Activated CD8-positive, alpha-beta memory T cell treated with anti-CD3 and anti-CD28 coated beads for 4 hours (primary cell): ENCODE results near the gene PPOX.

Experiments used
- DNase-seq, 2 donors: peaks; one replicate each; pipeline ENCODE4 v3.0.0-alpha.2; 2020; ENCODE audit warnings: low read depth in 2 of 2

The PPOX gene

DNA sequence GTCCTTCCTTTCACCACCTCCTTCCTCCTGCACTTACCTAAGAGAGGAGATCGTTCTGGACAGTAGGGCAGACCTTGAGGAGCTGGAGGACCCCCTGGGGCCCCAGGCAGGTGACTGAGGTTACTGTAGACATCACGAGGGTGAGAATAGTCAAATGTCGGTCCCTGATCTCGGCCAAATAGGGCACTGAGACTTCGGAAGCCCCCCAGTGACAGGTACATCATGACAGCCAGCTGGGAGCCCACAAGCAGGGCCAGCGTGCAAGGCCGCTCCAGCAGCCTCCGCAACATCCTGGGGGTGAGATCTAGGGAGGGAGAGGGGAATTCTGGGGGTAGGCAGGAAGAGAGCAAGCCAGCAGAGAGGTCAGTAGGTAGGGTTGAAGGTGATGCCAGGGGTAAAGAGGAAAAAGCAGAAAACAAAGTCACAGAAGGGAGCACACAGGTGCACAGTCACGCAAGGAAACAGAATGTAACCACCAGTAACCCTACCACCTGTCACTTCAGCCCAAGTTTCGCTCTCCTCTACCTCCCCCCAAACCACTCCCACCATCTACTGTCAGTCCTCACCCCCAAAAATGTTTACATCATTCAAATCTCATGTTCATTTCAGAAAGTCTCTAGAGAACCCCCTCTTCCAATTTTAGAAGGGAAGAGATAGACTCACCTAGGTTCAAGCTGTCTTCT, 9.7 kb downstream of the PPOX start:
- no peak for DNase-seq

DNA sequence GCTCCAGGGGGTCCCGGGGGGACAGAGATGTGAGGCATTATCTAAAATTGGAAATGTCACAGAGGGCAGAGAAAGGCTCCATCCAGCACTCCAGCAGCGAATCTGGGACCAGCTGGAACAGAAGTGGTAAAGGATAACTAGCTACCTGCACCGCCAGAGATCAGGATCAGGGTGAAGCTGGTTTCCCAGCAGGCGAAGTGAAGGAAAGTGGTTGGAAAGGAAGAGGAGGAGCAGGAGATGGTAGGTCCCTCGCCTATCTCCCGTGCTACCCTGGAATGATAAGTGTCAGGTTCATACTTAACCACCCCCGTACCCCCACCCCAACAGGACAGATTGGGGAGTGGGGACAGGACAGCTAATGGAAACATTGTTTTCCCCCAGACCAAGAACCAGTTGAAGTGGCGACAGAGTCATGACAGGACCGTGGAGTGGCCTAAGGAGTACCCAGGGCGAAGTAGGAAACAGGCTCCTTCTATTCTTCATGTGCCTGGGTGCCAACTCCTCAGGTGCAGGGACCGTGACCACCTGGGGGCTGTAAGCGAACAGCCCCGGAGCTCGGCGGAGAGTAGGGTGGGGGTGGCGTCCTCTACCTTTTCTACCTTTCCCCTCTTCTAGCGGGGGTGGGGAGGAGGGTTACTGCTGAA, 10.4 kb downstream of the PPOX start:
- DNase-seq = no peak

DNA sequence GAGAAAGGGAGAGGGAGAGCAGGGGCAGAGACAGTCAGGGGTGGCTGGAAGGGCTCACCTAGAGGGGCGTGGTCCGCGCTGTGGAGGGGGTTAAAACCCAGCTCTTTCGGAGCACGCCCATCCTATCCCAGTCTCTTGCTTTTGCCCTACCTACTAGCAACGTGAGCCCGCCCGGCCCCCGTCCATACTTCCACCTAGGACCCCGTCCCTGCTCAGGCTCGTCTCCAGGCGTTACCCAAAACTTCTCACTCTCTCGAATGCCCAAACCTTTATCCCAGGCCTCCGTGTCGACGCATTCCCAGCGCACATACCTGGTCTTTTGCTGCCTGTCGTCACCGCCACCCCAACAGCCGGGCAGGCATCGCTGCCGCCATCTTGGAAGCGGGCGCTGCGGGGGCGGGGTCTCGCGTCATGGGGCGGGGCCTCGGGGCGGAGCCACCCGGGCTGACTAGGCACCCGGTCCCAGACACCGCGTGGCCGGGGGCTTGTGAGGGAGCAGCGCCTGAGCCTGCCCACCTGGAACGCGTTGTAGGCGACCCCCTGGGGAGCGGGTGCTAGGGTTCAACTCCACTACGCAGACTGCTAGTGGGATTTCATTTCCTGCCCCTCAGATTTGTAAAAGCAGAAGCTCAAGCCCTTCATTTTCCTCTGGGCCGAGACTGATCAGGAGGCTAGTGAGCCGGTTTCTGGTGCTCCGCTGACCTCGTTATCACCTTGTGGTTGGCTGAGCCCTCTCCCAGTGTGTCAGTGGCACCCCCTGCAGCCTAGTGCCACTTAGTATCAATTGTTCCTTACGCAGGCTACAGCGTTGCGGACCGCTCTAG, 11.1 kb downstream of the PPOX start, which contains the start of gene B4GALT3:
Gene B4GALT3, minus strand, starts transcription at position 396 of the 824 bp plus-strand sequence. CDS start 1,447 bp downstream, outside the sequence.
- DNase-seq = peak; percentile 88

DNA sequence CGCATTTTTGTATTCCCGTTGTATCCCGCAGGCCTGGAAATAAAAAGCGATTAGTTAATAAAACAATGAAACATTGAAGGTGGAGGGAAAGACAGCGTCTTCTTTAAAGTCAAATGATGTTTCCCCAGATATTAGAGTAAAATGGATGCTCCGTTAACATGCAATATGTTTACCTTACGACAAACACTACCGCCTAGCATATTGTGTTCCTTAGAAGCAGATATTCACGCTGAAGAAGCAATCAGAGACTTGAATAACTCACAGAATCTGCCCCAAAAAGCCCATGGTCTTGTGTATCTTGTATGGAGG, 11.7 kb downstream of the PPOX start:
- no peak for DNase-seq

DNA sequence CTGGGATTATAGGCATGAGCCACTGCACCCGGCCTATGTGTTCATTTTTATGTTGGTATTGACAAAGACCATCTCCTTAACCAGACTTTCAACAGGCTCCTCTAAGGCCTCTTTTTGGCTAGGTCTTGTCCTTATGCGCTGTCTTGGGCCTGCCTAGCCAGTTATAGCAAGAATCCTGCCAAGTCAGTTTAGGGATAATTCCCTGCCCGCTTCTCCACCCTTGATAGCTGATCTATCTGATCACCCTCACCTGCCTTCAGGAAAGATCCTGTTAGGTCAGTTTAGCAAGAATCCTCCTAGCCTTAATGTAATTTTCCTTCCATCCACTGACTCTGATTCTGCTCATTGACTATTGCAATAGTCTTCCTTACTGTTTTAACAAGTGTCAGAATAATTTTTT, 13.5 kb downstream of the PPOX start:
- no peak for DNase-seq

DNA sequence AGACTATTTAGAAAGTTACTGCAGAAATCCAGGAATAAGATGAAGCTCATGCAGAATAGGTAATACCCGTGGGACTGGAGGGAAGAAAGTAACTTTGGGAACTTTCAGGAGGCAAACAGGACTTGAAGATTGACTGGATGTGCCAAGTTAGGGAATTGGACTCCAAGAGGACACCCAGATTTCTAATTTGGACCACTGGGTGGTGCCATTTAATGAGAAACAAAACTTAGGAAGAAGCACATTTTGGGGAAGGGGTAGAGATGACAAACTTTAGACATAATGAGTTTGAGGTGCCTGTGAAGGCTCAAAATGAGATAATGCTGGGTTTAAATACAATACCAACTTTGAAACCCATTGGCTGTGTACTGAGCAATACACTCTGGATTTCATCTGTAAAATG, 14.4 kb downstream of the PPOX start:
- no peak for DNase-seq

DNA sequence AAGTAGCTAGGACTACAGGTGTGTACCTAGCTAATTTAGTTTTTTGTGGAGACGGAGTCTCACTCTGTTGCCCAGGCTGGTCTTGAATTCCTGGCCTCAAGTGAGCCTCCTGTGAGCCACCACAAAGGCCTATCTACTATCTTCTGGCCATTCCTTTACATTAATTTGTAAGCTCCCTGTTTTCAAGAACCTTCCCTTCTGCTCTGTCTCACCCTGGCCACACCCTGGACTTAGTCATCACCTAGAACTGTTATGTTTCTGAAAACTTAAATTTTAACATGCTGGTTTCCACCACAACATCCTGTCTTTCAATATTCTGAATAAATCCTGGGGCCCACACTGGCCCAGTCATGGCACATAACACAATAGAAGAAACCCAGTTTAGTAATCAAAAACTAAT, 16.0 kb downstream of the PPOX start:
- DNase-seq = peak; percentile 27 to 42

DNA sequence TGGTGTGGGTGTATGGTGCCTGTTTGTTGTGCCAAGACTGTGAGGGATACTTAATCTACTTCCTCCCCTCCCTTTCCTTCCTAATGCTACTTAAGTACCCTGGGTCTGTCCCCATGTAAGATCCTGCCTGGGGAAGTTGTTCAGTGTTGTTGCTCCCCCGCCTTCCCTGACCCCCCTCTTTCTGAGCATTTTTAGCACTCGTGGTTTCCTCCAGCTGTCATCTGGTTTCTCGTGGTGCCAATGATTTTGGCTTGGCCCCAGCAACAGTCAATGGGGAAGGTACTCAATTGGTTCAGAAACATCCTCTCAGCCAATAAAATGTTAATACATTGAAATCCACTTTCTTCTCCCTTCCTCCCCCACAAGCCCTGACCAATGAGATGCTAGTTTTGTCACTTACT, 19.1 kb downstream of the PPOX start:
- DNase-seq = peak; percentile 34 to 65

DNA sequence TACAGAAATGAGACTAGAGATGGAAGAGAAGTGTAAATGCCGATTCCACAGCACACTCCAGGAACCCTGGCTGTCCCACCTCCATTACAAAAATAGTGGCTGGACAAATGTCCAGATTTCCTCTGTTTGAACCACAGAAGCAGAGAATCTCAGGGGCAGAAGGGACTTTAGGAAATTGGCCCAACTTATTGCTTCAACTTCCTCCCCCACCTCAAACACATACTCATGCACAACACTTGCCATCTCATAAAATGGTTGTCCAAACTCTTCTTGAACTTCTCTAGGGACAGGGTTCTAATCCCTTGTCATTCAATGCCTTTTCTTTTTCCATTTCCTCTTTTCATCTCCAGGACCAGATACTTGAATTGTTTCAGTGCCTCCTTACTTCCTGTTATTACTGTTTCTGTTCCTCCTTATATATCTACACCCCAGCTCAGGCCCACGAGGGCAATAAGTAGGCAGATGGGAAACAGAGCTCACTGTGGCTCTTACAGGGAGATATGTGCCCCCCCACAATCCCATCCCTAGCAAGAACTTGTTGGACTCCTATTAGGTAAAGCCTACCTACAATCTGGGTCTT, 19.6 kb downstream of the PPOX start:
- no peak for DNase-seq

DNA sequence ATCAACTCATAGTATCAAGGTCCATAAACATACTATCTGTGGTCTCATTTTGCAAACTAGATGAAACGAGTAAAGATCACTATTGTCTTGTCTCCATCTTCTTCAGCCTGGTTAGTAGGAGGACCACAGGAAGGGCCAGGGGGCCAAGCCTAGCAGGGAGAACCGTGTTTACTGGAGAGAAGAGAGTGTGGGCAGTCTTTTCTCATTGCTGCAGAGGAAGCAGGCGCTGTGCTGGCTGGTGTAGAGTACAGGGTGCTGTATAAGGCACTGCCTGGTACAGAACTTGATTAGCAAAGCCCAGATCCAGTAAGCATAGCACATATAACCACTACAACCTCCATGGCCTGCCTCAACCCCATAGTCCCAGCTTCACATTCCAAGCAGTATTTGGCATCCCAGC, 21.1 kb downstream of the PPOX start:
- no peak for DNase-seq

DNA sequence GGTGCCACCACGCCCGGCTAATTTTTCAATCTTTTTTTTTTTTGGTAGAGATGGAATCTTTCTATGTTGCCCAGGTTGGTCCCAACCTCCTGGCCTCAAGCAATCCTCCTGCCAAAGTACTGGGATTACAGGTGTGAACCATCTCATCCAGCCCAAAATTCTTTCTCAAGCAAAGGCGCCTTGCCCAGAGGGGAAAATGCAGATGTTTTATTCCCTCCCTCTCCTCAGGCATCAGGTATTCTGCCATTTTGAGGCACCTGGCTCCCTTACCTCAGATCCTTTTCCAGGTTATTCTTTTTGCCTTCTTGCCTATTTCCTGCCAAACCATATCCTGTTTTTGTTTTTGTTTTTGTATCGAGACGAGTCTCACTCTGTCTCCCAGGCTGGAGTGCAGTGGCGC, 22.2 kb downstream of the PPOX start:
- DNase-seq = no peak

DNA sequence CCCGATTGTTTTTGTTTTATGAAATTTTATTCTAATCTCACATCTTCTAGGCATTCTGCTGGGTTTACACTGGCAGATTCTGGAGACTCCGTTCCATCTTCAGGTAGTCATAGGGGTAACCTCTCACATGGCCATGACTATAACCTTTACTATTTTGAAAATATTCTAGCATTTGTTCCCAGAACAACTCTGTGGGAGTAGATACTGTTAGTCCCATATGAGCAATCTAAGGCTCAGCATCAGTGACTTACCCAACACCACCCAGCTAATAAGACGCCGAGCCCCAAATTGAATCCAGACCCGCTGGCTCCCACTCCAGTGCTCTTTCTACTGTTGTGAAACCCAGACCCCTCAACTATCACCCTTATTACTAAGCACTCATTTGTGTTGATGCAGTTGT, 22.8 kb downstream of the PPOX start:
- DNase-seq = no peak

DNA sequence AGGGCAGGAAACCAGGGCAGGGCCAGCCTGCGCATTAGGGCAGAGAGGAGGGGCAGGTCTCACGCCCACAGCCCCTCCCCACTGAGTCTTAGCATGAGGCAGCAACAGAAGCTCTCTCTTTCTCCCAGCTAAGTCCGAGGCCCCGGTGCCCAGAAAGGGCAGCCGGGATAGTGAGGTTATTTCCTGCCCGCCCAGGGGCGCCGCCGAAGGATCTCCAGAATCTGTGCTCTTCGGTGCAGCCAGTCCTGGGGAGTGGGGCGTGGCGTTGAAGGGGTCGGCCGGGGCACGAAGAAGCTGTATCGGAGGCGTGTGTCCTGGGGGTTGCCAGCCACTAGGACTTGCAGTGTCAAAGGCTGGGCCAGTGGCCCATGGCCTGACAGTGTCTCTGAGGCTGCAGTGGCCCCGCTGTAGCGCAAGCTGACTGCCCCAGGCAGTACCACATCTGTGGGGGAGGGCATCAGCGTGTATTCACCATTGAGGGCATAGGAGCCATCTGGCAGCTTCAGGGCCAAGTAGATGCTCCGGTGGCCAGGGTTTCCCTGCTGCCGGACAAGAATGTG, 24.8 kb downstream of the PPOX start:
- DNase-seq = no peak

DNA sequence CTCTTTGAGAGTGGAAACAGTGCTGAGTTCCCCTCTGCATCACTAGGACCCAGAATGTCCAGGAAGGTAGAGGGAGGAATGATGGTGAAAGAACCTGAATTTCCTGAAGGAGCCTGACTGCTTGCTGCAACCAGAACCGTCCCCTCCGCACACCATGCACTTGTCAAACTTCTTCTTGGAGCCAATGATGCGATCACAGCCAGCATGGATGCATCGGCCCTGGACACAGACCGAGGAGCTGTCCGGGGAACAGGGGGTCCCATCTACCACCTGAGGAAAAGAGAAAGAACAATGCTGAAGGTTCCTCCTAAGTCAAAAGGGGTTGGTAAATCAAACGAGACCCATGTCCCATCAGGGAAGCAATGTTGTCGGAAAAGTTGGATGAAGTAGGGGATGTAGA, 25.7 kb downstream of the PPOX start:
- DNase-seq = no peak

DNA sequence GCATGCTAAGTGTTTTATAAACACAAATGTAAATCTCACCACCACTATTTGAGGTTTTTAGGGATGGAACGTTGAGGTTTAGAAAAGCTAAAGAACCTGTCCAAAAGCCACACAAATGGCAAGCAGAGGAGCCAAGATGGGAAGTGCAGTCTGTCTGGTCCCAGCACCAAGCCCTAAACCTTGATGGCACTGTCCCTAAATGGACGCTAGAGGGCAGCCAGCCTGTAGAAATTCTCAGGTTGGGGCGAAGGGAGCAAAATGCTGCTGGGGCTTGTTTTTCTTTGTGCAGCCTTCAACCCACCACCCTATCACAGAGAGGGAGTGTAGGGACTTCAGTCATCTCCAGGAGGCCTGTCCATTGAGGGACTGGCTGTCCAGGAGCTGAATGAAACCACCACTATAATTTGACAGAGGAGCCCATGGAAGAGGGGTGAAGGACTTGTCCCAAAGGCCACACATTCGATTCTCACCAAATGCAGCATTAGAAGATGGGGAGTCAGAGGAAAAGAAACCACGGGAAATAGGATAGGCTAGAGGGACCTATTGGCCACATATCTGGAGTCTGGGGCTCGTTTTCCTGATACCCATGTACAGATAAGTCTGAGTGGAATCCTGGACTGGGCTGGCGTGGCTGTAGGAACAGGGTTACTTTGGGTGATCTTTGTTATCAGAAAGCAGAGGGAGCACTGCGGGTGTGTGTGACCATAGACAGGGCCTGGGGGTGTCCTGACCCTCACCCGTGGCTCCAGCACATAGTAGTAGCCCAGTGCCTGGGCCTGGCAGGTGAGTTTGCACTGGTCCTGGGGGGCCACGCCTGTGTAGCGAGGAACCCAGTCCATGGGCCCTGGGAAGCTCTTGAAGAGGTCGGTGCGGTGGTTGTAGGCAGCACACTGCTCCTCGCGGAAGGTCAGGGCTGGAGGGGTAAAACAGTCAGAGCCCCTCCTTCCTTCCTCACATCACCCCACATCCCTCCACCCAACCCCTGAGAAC, 26.5 kb downstream of the PPOX start:
- DNase-seq = peak; percentile 41 to 49

DNA sequence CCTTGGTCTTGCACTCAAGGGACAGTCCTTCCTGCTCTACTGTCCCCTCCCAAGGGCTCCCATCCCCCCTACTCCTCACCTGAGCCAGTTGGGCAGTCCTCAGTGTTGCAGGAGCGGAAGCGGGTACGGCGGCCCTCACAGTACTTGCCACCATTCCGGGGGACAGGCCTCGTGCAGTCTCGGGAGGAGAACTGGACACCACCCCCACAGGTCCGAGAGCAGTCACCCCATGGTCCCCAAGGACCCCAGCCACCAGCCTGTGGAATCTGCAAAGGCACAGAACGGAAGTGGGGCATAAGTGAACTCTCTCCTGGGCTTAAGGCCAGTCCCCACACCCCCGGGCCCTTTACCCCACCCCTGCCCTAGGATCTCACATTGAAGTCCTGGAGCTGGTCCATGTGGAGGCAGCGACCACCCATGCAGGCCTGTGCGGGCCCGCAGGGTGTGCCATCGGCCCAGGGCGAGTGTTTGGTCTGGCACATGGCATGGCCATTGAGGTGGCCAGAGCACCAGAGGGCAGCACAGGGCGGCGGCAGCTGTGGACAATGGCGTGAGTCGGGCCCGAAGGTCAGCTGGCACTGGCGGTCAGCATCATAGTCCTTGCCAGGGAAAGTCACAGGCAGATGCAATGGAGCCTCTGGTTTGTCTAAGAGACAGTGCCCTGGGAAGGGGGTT, 27.5 kb downstream of the PPOX start:
- no peak for DNase-seq

DNA sequence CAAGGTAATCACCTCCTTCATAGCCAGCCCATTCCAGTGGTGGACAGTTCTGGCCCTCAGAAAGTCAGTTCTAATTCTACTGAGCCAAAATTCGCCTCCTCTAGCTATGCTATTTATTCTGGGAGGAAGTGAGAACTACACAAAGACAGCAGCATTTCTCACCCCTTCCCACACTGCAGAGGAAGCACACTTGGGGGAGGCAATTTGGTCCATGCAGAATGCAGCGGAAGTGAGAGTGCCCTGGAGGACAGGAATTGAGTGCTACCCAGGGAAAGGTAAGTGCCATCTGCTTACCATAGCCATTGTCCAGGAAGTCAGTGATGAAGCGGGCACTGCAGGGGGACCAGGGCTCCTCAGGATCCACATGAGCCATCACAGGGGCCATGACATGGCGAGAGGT, 28.9 kb downstream of the PPOX start:
- no peak for DNase-seq

DNA sequence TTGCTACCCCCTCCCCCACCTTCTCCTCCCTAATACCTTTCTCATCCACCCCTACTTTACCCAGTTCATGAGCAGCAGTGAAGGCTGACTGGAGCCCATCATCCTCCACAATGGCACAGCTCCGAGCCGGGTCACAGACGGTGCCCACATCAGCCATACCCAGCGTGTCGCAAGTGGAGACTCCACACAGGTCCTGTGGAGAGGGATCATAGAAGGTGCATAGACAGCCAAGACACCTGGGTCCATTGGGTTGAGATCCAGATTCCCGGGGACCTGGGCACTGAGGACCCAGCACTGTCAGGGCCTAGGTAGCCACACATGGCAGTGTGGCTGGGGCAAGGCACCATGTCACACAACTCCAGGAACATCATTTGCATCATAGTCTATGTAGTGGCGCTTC, 29.9 kb downstream of the PPOX start:
- no peak for DNase-seq

DNA sequence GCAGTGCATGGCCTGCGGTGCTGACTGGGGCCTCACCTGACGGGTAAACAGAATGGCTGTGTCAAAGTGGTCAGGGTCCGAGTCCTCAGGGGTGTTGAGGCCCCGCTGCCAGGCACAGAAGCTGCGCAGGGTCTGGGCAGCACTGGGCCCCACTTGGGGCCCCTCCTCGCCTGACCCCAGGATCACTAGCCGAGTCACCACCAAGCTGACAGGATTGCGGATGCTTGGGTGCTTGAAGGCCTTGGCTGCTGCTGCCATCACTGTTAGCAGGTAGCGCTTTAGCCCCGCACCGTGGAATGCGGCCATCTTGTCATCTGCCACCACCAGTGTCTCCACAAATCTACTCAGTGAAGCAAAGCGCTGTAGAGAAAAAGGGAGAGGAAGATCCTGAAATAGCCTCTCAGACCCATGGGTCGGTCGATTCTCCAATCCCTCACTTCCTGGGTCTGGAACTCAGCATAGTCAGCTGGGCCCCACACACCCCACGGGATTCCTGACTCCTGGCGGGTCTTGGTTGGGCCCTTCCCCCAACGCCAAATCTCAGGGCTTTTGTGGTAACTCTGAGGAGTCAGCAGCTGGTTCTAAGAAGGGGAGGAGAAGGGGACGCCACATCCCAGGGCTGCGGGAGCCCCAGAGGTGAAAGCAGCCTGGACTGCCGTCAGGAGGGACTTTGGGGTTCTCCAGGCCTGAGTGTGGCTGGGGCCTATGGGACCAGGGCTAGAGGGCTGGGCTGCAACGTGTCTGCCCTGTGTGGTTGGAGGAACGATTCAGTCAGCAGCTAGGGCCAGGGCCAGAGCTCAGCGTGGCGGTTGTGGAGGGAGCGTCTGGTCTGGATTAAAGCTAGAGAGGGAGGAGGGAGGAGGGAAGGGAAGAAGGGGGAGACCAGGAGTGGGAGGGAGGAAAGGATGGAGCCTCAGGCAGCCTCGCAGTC, 30.6 kb downstream of the PPOX start:
- DNase-seq = no peak
